Colonic mucosa (tissue), 4 donors: Measurements from ENCODE around the gene PPP1R14D. TPM values are rescaled to one million over a fixed set of nuclear protein-coding genes. Genes with fewer than 3 reads are reported as not detected.

ENCODE experiments used
- DNase-seq: peaks from one replicate; pipeline ENCODE4 v3.0.0-alpha.2; 2020
- H3K27ac ChIP-seq: fragments of 200-600 bp; one replicate; pipeline ENCODE4 v1.8.0; 2021
- H3K27me3 ChIP-seq: fragments of 200-600 bp; one replicate; pipeline ENCODE4 v1.8.0; 2021
- H3K36me3 ChIP-seq: fragments of 200-600 bp; one replicate; pipeline ENCODE4 v1.8.0; 2021
- H3K4me1 ChIP-seq: fragments of 200-600 bp; one replicate; pipeline ENCODE4 v1.8.0; 2021; ENCODE audit warnings: mild to moderate bottlenecking
- H3K4me3 ChIP-seq: fragments of 200-600 bp; one replicate; pipeline ENCODE4 v1.8.0; 2021
- H3K9ac ChIP-seq, 2 donors: one replicate each; pipeline ENCODE4 v1.7.0; 2013; ENCODE audit warnings: control low read depth in 2 of 2, low read depth in 2 of 2, low read length in 2 of 2
- H3K9me3 ChIP-seq: fragments of 200-600 bp; one replicate; pipeline ENCODE4 v1.8.0; 2021
- intact Hi-C: fragments of 100-400 bp; cut with DNase I; formaldehyde crosslinking; loops from one replicate; pipeline ENCODE4 v1.14.1; 2022
- total RNA-seq, 2 donors: library from RNA; stranded (reverse); fragmentation: NEBNext Ultra II Directional in 1 of 2; extraction: Animal tissue kit (Norgen Biotek cat#: 25700) in 1 of 2; gene quantifications; one replicate each; pipeline ENCODE4 v1.2.1, GENCODE V29; 2021
- TF ChIP-seq, protein P1 (sequence below): fragments of 200-600 bp; IDR thresholded peaks from one replicate; pipeline ENCODE4 v1.8.0; 2022; ENCODE audit warnings: antibody characterized with exemption, mild to moderate bottlenecking
- donor health status: healthy.
- donor health status: DM: no; HTN: no; CAD: no.
- donor health status: DM: no; HTN: no; CAD: no.

PPP1R14D gene
- total RNA-seq, 2 donors from 2014 or later: 137 to 166 TPM

DNA sequence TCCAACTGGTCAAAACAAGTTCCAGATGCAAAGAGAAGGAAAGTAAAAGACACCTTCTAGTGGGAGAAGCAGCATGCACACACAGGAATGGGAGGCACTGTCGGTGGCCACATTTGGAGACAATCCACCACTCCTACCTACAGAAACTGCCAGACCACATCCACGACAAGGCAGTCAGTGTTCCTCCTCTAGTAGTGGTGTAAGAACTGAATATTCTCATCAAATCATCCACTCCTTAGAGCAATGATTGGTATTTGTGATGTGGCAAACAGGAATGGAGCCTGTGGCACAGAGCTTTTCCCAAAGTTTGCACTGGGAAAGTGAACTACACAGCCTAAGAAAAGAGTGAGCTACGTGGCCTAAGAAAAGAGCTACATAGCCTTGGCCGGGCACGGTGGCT, 10.2 kb upstream of the PPP1R14D start:
- intact Hi-C loops: no loop called here
- H3K4me3 ChIP-seq: no peak overlapping the region
- TF ChIP-seq, protein P1, sequence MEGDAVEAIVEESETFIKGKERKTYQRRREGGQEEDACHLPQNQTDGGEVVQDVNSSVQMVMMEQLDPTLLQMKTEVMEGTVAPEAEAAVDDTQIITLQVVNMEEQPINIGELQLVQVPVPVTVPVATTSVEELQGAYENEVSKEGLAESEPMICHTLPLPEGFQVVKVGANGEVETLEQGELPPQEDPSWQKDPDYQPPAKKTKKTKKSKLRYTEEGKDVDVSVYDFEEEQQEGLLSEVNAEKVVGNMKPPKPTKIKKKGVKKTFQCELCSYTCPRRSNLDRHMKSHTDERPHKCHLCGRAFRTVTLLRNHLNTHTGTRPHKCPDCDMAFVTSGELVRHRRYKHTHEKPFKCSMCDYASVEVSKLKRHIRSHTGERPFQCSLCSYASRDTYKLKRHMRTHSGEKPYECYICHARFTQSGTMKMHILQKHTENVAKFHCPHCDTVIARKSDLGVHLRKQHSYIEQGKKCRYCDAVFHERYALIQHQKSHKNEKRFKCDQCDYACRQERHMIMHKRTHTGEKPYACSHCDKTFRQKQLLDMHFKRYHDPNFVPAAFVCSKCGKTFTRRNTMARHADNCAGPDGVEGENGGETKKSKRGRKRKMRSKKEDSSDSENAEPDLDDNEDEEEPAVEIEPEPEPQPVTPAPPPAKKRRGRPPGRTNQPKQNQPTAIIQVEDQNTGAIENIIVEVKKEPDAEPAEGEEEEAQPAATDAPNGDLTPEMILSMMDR: no peak
- H3K27me3 ChIP-seq: no peaks in the 10 kb centered on the region
- H3K36me3 ChIP-seq: no peaks in the 10 kb centered on the region
- no peak overlapping the region for H3K27ac ChIP-seq
- no peak for DNase-seq
- H3K9ac ChIP-seq: no peak overlapping the region
- no peaks in the 10 kb centered on the region for H3K4me1 ChIP-seq
- H3K9me3 ChIP-seq: no peaks in the 10 kb centered on the region

DNA sequence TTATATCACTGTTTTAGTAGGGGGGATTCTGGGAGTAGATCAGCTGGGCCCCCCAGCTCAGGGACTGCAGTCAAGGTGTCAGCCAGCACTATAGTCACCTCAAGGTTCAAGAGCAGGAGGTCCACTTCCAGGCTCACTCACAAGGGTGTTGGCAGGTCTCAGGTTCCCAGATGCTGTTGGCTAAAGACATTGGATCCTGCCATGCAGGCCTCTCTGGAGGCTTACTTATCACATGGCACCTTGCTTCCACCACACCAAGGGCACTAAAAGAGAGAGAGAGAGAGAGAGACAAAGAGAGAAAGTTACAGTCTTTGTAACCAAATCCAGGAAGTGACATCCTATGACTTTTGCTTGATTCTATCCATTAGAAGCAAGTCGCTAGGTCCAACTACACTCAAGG, 7.5 kb upstream of the PPP1R14D start:
- Histone ChIP-seq H3K27me3 (no peaks in the 10 kb centered on the region), H3K9ac (no peak overlapping the region), H3K4me3 (no peak overlapping the region), H3K36me3 (no peaks in the 10 kb centered on the region), H3K9me3 (no peaks in the 10 kb centered on the region), H3K4me1 (no peaks in the 10 kb centered on the region), H3K27ac (no peak overlapping the region)
- no peak for DNase-seq
- intact Hi-C loops: no loop called here
- TF ChIP-seq, protein P1: no peak

DNA sequence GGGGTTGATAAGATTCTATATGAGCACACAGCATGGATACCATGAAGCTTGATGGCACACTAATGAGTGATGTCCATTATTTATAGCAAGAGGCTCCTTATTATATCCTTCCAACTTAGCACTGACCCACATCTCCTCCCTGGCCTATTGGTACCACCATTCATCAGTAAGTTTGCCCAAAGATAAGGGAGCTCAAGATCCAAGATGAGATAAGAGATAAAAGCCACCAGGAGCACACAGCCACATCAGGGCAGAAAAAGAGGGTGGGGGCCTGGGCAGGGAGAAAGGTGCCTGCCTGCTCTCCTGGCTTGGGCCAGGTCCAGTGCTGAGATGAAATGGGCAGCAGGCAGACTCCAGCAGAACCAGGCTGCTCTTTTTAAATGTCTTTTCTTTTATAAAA, 4.4 kb upstream of the PPP1R14D start:
- H3K9me3 ChIP-seq: no peaks in the 10 kb centered on the region
- DNase-seq: no peak
- intact Hi-C loops: no loop called here
- H3K4me3 ChIP-seq: no peak overlapping the region
- no peaks in the 10 kb centered on the region for H3K27me3 ChIP-seq
- no peaks in the 10 kb centered on the region for H3K36me3 ChIP-seq
- H3K4me1 ChIP-seq: no peaks in the 10 kb centered on the region
- no peak overlapping the region for H3K27ac ChIP-seq
- no peak overlapping the region for H3K9ac ChIP-seq
- TF ChIP-seq, protein P1: no peak

DNA sequence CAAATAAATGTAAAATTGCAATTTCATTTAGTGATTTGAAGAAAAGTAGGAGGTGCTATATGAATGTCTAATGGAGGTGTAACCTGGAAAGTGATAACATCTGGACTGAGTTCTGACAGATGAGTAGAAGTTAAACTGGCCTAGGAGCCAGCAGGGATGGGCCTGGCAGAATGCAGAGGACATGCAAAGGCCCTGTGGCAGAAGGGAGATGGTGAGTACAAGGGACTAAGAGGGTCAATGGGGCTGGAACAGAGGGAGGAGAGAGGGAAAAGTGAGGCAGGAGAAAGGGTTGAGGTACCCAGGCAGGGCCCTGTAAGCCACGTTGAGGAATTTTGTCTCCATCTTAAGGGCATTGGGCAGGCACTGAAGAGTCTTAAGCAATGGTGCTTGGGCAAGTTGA, 3.4 kb upstream of the PPP1R14D start:
- Histone ChIP-seq H3K9me3 (no peaks in the 10 kb centered on the region), H3K4me1 (no peaks in the 10 kb centered on the region), H3K36me3 (no peaks in the 10 kb centered on the region), H3K9ac (no peak overlapping the region), H3K4me3 (no peak overlapping the region), H3K27me3 (no peaks in the 10 kb centered on the region), H3K27ac (no peak overlapping the region)
- no peak for DNase-seq
- TF ChIP-seq, protein P1: no peak
- intact Hi-C loops: no loop called here

DNA sequence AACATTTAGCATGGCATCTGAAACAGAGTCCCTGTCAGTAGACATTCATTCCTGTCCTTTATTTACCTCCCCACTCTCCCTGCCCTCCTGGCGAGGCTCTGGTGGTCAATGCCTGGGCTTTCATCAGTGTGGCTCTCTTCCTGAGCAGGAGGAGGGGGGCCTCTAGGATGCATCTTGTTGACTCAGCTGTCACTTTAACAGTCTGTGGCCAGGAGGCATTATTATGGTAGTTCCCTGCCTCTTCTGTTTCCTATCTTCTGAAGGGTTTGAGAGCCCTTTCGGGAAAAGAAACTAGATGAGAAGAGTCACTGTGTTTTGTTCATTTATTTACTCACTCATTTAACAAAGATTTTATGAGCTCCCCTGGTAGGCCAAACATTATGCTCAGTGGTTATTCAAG, 2.4 kb upstream of the PPP1R14D start:
- Histone ChIP-seq H3K27ac (no peak overlapping the region), H3K9ac (no peak overlapping the region), H3K4me3 (no peak overlapping the region), H3K4me1 (no peaks in the 10 kb centered on the region), H3K27me3 (no peaks in the 10 kb centered on the region), H3K36me3 (no peaks in the 10 kb centered on the region), H3K9me3 (no peaks in the 10 kb centered on the region)
- TF ChIP-seq, protein P1: no peak
- intact Hi-C loops: no loop called here
- no peak for DNase-seq

DNA sequence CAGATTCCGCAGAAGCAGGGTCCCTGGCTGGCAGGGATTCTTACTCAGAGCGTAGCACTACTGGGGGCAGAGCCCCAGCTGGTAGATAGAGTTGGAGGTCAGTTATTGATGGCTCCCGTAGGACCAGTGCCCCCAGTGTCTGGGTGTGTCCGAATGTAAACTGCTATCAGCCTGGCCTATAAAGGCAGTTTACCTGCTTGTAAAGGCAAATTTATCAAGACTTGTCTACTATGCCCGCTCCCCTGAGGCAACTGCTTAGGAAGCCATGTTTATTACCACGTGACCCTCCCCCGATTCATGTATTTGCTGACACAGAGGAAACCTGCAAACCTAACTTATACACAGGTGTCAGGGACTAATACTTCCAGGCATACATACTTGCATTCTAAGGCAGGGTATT, 607 bp upstream of the PPP1R14D start:
- Histone ChIP-seq H3K4me3 (peak overlapping the region; percentile 4), H3K9me3 (no peaks in the 10 kb centered on the region), H3K27me3 (no peaks in the 10 kb centered on the region), H3K36me3 (no peaks in the 10 kb centered on the region), H3K9ac (peak overlapping the region in 1 of 2 donors; percentile 71), H3K4me1 (no peaks in the 10 kb centered on the region), H3K27ac (peak overlapping the region; percentile 91)
- TF ChIP-seq, protein P1: no peak
- peak; percentile 75 for DNase-seq
- intact Hi-C loops: no loop called here
